Stomach (tissue), 9 donors: ENCODE measurements around the gene GPC6. TPM values are rescaled to one million over a fixed set of nuclear protein-coding genes. Genes with fewer than 3 reads are reported as not detected.

ENCODE experiments used
- DNase-seq, 2 donors: peaks; one replicate each; pipeline versions ENCODE4 v3.0.0 to v3.0.0-alpha.2; 2013 to 2019
- H3K27ac ChIP-seq, 5 donors: fragments of 200-600 bp in 4 of 5; sonication (generic) in 4 of 5; one replicate each; pipeline ENCODE4 v1.5.1; 2013 to 2019; ENCODE audit warnings: mild to moderate bottlenecking in 1 of 5, moderate library complexity in 1 of 5
- H3K27me3 ChIP-seq, 3 donors: fragments of 200-600 bp; sonication (generic); one replicate each; pipeline ENCODE4 v1.5.1; 2017 to 2019; ENCODE audit warnings: mixed run types in 1 of 3
- H3K36me3 ChIP-seq, 4 donors: fragments of 200-600 bp; sonication (generic); 1 replicate in 3 of 4; 2 replicates in 1 of 4; pipeline ENCODE4 v1.5.1; 2016 to 2019
- H3K4me1 ChIP-seq, 4 donors: fragments of 200-600 bp; sonication (generic); one replicate each; pipeline ENCODE4 v1.5.1; 2016 to 2019
- H3K4me3 ChIP-seq, 4 donors: fragments of 200-600 bp; sonication (generic) in 3 of 4; one replicate each; pipeline ENCODE4 v1.5.1; 2016 to 2019; ENCODE audit warnings: mild to moderate bottlenecking in 1 of 4
- H3K9me3 ChIP-seq, 4 donors: fragments of 200-600 bp; sonication (generic); one replicate each; pipeline ENCODE4 v1.5.1; 2016 to 2019
- CTCF ChIP-seq, 7 experiments: fragments of 450-650 bp in 4 of 7; fragments of 200-600 bp in 3 of 7; sonication (generic) in 3 of 7; IDR thresholded peaks; one replicate each; pipeline ENCODE4 v1.5.1; 2016 to 2019; ENCODE audit warnings: antibody characterized with exemption in 7 of 7, control low read depth in 2 of 7, mild to moderate bottlenecking in 1 of 7
- EP300 ChIP-seq: sonication (generic); formaldehyde crosslinking; IDR thresholded peaks from one replicate; pipeline ENCODE4 v1.6.1; 2017; ENCODE audit warnings: antibody characterized with exemption
- POLR2A ChIP-seq, 4 donors: fragments of 450-650 bp; IDR thresholded peaks; one replicate each; pipeline ENCODE4 v1.6.1; 2016; ENCODE audit warnings: antibody characterized with exemption in 4 of 4, control low read depth in 2 of 4, mild to moderate bottlenecking in 1 of 4, moderate library complexity in 1 of 4
- POLR2AphosphoS5 ChIP-seq, 3 donors: sonication (generic); formaldehyde crosslinking; IDR thresholded peaks; one replicate each; pipeline ENCODE4 v1.6.1; 2016; ENCODE audit warnings: antibody characterized with exemption in 3 of 3
- WGBS, 5 donors: extraction: QIAGEN DNeasy Blood & Tissue Kit in 3 of 5; methylation state at CpG; one replicate each; pipeline versions ENCODE4 v1.1.5 to v1.1.7; 2013 to 2018; 5-methylcytosine and 5-hydroxymethylcytosine counted together
- intact Hi-C: fragments of 100-400 bp; cut with DNase I; formaldehyde crosslinking; loops from one replicate; pipeline ENCODE4 v1.15.1; 2023; ENCODE audit warnings: low total_unique reads
- polyA plus RNA-seq, 3 donors: library from polyadenylated mRNA; stranded (reverse); fragments of 200-250 nt; gene quantifications; one replicate each; pipeline ENCODE4 v1.2.3, GENCODE V29; 2013
- total RNA-seq, 5 donors: library from RNA; depleted of rRNA; stranded (reverse); fragments of >200 nt; gene quantifications; one replicate each; pipeline versions ENCODE4 v1.1.0 to v1.2.3, GENCODE V29; 2014 to 2016
- donor health status: healthy with polysubstance abuse.
- donor health status: Bipolar disorder and iron deficiency.
- donor health status: healthy.

GPC6 gene
- total and polyA plus RNA-seq, 8 donors, result 0.70 to 52.7 (median 5.6) TPM

- H3K27me3 ChIP-seq, result no peaks in the 10 kb centered on the region
- H3K36me3 ChIP-seq, result no peaks in the 10 kb centered on the region
- whole genome bisulfite sequencing, 5 donors, result 34 to 47% (median 43%) methylated on average over 17 of the region's 17 CpGs
- TF ChIP-seq CTCF (IDR thresholded peaks at IDR 0.05) (no peak), POLR2AphosphoS5 (IDR thresholded peaks at IDR 0.05) (no peak), POLR2A (IDR thresholded peaks at IDR 0.05) (no peak), EP300 (no peak)
- DNase-seq, result peak in 1 of 2 donors; percentile 41
- peak overlapping the region in 4 of 5 donors; percentile 28 to 59 (median 42) for H3K27ac ChIP-seq
- peaks cover 0 to 7% (median 4%) of the 10 kb centered on the region in 4 donors for H3K9me3 ChIP-seq
- intact Hi-C loops, result no loop called here
- H3K4me3 ChIP-seq, result peak overlapping the region; percentile 30 to 38 (median 34)
- H3K4me1 ChIP-seq, result no peaks in the 10 kb centered on the region
These were observed 17.7 kb downstream of the GPC6 start for GRCh38 chr13:93244141-93244917.

DNA sequence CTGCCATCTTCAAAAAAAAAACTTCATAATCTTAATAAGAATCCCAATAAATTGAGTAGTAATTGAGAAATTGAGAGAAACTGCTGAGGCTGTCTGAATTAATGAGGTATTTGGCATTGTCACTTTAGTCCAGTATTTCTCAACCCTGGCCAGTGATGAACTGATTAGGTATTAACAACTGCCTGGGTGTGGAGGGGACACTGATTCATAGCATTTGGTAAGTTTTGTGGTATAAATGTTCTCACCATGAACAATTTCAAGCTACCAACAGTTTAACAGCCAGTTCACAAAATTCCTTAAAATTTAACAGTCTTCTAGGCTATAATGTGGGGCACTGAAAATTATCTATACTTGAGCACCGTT is 18.3 kb downstream of the GPC6 start:
- TF ChIP-seq EP300 (no peak), POLR2A (IDR thresholded peaks at IDR 0.05) (no peak), POLR2AphosphoS5 (IDR thresholded peaks at IDR 0.05) (no peak), CTCF (IDR thresholded peaks at IDR 0.05) (no peak)
- Histone ChIP-seq H3K4me1 (no peaks in the 10 kb centered on the region), H3K36me3 (no peaks in the 10 kb centered on the region), H3K9me3 (peaks cover 0 to 2% (median under 1%) of the 10 kb centered on the region in 4 donors), H3K27me3 (no peaks in the 10 kb centered on the region), H3K27ac (peak overlapping the region in 4 of 5 donors; percentile 28 to 59 (median 42)), H3K4me3 (peak overlapping the region in 3 of 4 donors; percentile 32 to 38 (median 36))
- 75 to 88% (median 76%) methylated on average over 1 of the region's 1 CpG for WGBS, 5 donors
- no peak for DNase-seq
- intact Hi-C loops, result no loop called here

DNA sequence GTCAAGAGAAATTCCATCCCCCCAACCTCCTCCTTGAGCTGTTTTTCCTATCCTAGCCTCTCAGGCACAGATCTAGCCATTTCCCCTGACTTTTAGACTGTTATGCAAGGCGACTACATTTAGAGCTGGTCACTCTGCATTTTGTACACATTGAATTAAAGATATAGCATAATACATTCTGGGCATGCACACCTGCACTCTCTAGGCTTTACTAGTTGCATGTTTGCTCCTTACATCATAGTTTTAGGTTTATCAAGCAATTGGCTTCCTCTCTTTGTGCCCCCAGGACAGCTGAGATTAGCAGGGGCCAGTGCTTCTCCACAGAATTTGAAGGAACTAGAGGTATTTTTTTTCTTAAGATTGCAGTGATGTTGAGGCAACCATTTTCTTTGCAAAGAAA is 19.5 kb downstream of the GPC6 start:
- intact Hi-C loops, result no loop called here
- no peaks in the 10 kb centered on the region for H3K9me3 ChIP-seq
- no peak overlapping the region for H3K4me3 ChIP-seq
- H3K27me3 ChIP-seq, result no peaks in the 10 kb centered on the region
- WGBS, 5 donors, result 76 to 89% (median 78%) methylated on average over 1 of the region's 1 CpG
- DNase-seq, result no peak
- H3K36me3 ChIP-seq, result no peaks in the 10 kb centered on the region
- no peak overlapping the region for H3K27ac ChIP-seq
- no peak for TF ChIP-seq EP300
- no peak for TF ChIP-seq POLR2AphosphoS5 (IDR thresholded peaks at IDR 0.05)
- TF ChIP-seq CTCF (IDR thresholded peaks at IDR 0.05), result no peak
- TF ChIP-seq POLR2A (IDR thresholded peaks at IDR 0.05), result no peak
- H3K4me1 ChIP-seq, result no peaks in the 10 kb centered on the region

- H3K36me3 ChIP-seq, result no peaks in the 10 kb centered on the region
- 37 to 56% (median 47%) methylated on average over 8 of the region's 8 CpGs for WGBS, 5 donors
- no peaks in the 10 kb centered on the region for H3K27me3 ChIP-seq
- H3K9me3 ChIP-seq, result no peaks in the 10 kb centered on the region
- H3K27ac ChIP-seq, result no peak overlapping the region
- no peak overlapping the region for H3K4me3 ChIP-seq
- no peak for TF ChIP-seq POLR2AphosphoS5 (IDR thresholded peaks at IDR 0.05)
- TF ChIP-seq CTCF (IDR thresholded peaks at IDR 0.05), result no peak
- no peak for TF ChIP-seq POLR2A (IDR thresholded peaks at IDR 0.05)
- no peak for TF ChIP-seq EP300
- peak; percentile 31 to 90 for DNase-seq
- no peaks in the 10 kb centered on the region for H3K4me1 ChIP-seq
- intact Hi-C loops, result no loop called here
These were observed 22.0 kb downstream of the GPC6 start for GRCh38 chr13:93248627-93249047.
